Measurements from ENCODE around the gene AP2A2.

AP2A2 gene

GRCh38 chr11:899724-900123 is 25.9 kb upstream of the AP2A2 start:
- no peak for DNase-seq

GRCh38 chr11:900545-900944 is 25.1 kb upstream of the AP2A2 start:
- DNase-seq, result no peak

GRCh38 chr11:901452-902061 is 24.1 kb upstream of the AP2A2 start:
- DNase-seq, result no peak

GRCh38 chr11:904380-904779 is 21.3 kb upstream of the AP2A2 start:
- no peak for DNase-seq

- no peak for DNase-seq
These were observed 19.7 kb upstream of the AP2A2 start for GRCh38 chr11:905952-906351.

- no peak for DNase-seq
These were observed 18.0 kb upstream of the AP2A2 start for GRCh38 chr11:907668-908067.

- no peak for DNase-seq
These were observed 17.4 kb upstream of the AP2A2 start for GRCh38 chr11:908273-908672.

GRCh38 chr11:909406-909805 is 16.3 kb upstream of the AP2A2 start:
- DNase-seq, result no peak

- DNase-seq, result no peak
These were observed 15.6 kb upstream of the AP2A2 start for GRCh38 chr11:910044-910588.

- DNase-seq, result peak; percentile 31
These were observed 15.1 kb upstream of the AP2A2 start, which contains the start of gene CHID1 for GRCh38 chr11:910589-911030. CHID1 (minus strand) TSS chr11:910810; CDS start chr11:904816, 5,994 bp downstream.

- no peak for DNase-seq
These were observed 14.4 kb upstream of the AP2A2 start for GRCh38 chr11:911031-911889.

GRCh38 chr11:911890-912219 is 13.8 kb upstream of the AP2A2 start:
- no peak for DNase-seq

- DNase-seq, result no peak
These were observed 13.4 kb upstream of the AP2A2 start for GRCh38 chr11:912266-912665.

- no peak for DNase-seq
These were observed 12.6 kb upstream of the AP2A2 start for GRCh38 chr11:913043-913442.

GRCh38 chr11:914204-914603 is 11.5 kb upstream of the AP2A2 start:
- no peak for DNase-seq

- no peak for DNase-seq
These were observed 10.7 kb upstream of the AP2A2 start for GRCh38 chr11:914747-915501.

GRCh38 chr11:917426-917825 is 8.2 kb upstream of the AP2A2 start:
- no peak for DNase-seq

- no peak for DNase-seq
These were observed 3.6 kb upstream of the AP2A2 start for GRCh38 chr11:921921-922678.

GRCh38 chr11:923691-924405 is 1.8 kb upstream of the AP2A2 start:
- no peak for DNase-seq

GRCh38 chr11:924406-925157 is 1.1 kb upstream of the AP2A2 start:
- DNase-seq, result no peak

GRCh38 chr11:925158-925495 is 543 bp upstream of the AP2A2 start:
- no peak for DNase-seq
